GM18519 (cell line): ENCODE data around the gene NTMT2.
"Not testable (repeated sequence)": the region's sequence is repeated elsewhere in the genome, so short reads cannot be mapped to it uniquely, and the experiment has no call there.

Experiments used
- ATAC-seq: cut with Tn5 transposase; IDR thresholded peaks from one replicate; pipeline ENCODE4 v1.9.1; 2021; ENCODE audit warnings: mild to moderate bottlenecking, moderate library complexity; ENCODE audit not compliant: unreplicated experiment, low FRiP score

Gene NTMT2

GRCh38 chr1:170145770-170146676 is at the start of gene NTMT2:
Gene NTMT2, plus strand, starts transcription at chr1:170145959. Its CDS starts 149 bp downstream, at chr1:170146108.
- ATAC-seq: no peak

- ATAC-seq: no peak
Observed at GRCh38 chr1:170095976-170096748, 49.6 kb upstream of the NTMT2 start.

GRCh38 chr1:170096806-170097340 is 48.9 kb upstream of the NTMT2 start:
- no peak for ATAC-seq

- ATAC-seq: no peak
Observed at GRCh38 chr1:170097449-170097948, 48.3 kb upstream of the NTMT2 start.

GRCh38 chr1:170113140-170113539 is 32.6 kb upstream of the NTMT2 start:
- not testable (repeated sequence) for ATAC-seq

GRCh38 chr1:170114906-170115305 is 30.9 kb upstream of the NTMT2 start:
- ATAC-seq: no peak

GRCh38 chr1:170122366-170122765 is 23.4 kb upstream of the NTMT2 start:
- ATAC-seq: no peak

GRCh38 chr1:170125269-170125668 is 20.5 kb upstream of the NTMT2 start:
- no peak for ATAC-seq

GRCh38 chr1:170126696-170127095 is 19.1 kb upstream of the NTMT2 start:
- ATAC-seq: peak; percentile 94

- no peak for ATAC-seq
Observed at GRCh38 chr1:170131450-170131849, 14.3 kb upstream of the NTMT2 start.

GRCh38 chr1:170131984-170132383 is 13.8 kb upstream of the NTMT2 start:
- ATAC-seq: no peak

- no peak for ATAC-seq
Observed at GRCh38 chr1:170133766-170134495, 11.8 kb upstream of the NTMT2 start.

GRCh38 chr1:170134521-170134920 is 11.2 kb upstream of the NTMT2 start:
- ATAC-seq: no peak

- ATAC-seq: no peak
Observed at GRCh38 chr1:170140371-170140770, 5.4 kb upstream of the NTMT2 start.

GRCh38 chr1:170145061-170145460 is 698 bp upstream of the NTMT2 start:
- no peak for ATAC-seq

GRCh38 chr1:170146720-170147263 is 1.0 kb downstream of the NTMT2 start:
- no peak for ATAC-seq

GRCh38 chr1:170149241-170149640 is 3.5 kb downstream of the NTMT2 start:
- ATAC-seq: no peak

- no peak for ATAC-seq
Observed at GRCh38 chr1:170150016-170150415, 4.3 kb downstream of the NTMT2 start.

- no peak for ATAC-seq
Observed at GRCh38 chr1:170150921-170151320, 5.2 kb downstream of the NTMT2 start.

- no peak for ATAC-seq
Observed at GRCh38 chr1:170153417-170153816, 7.7 kb downstream of the NTMT2 start.
